Left ventricle myocardium inferior (tissue), 1 donor: ENCODE data around the gene TSTD2. TPM values are rescaled to one million over a fixed set of nuclear protein-coding genes. Genes with fewer than 3 reads are reported as not detected.
A peak's percentile ranks its signal among the peaks of the same experiment; 100 is the strongest.

ENCODE experiments used
- DNase-seq: peaks from one replicate; pipeline ENCODE4 v3.0.0-alpha.2; 2020
- H3K27ac ChIP-seq: fragments of 200-600 bp; replicated peaks from 2 replicates; pipeline ENCODE4 v1.8.0; 2021
- H3K27me3 ChIP-seq: fragments of 200-600 bp; 2 replicates; pipeline ENCODE4 v1.8.0; 2021; ENCODE audit warnings: low read depth
- H3K36me3 ChIP-seq: fragments of 200-600 bp; 2 replicates; pipeline ENCODE4 v1.8.0; 2021
- H3K4me1 ChIP-seq: fragments of 200-600 bp; 2 replicates; pipeline ENCODE4 v1.8.0; 2021
- H3K4me3 ChIP-seq: fragments of 200-600 bp; 2 replicates; pipeline ENCODE4 v1.8.0; 2021; ENCODE audit warnings: mild to moderate bottlenecking, moderate library complexity
- H3K9me3 ChIP-seq: fragments of 200-600 bp; replicated peaks from 2 replicates; pipeline ENCODE4 v1.8.0; 2021
- intact Hi-C: fragments of 100-400 bp; cut with micrococcal nuclease; formaldehyde crosslinking; loops from one replicate; pipeline ENCODE4 v1.11.0; 2022
- total RNA-seq: library from RNA; stranded (reverse); fragmentation: NEBNext Ultra II Directional; extraction: Animal tissue kit (Norgen Biotek cat#: 25700); gene quantifications from one replicate; pipeline ENCODE4 v1.2.1, GENCODE V29; 2021
- TF ChIP-seq, protein P1 (sequence below): fragments of 200-600 bp; IDR thresholded peaks from 2 replicates; pipeline ENCODE4 v1.8.0; 2021; ENCODE audit warnings: antibody characterized with exemption, mild to moderate bottlenecking, borderline replicate concordance
- donor health status: DM: no; HTN: yes; CAD: no; lungs with severe emphysema.

TSTD2 gene
- total RNA-seq, 1 donor from 2014 or later = 24.5 TPM

DNA sequence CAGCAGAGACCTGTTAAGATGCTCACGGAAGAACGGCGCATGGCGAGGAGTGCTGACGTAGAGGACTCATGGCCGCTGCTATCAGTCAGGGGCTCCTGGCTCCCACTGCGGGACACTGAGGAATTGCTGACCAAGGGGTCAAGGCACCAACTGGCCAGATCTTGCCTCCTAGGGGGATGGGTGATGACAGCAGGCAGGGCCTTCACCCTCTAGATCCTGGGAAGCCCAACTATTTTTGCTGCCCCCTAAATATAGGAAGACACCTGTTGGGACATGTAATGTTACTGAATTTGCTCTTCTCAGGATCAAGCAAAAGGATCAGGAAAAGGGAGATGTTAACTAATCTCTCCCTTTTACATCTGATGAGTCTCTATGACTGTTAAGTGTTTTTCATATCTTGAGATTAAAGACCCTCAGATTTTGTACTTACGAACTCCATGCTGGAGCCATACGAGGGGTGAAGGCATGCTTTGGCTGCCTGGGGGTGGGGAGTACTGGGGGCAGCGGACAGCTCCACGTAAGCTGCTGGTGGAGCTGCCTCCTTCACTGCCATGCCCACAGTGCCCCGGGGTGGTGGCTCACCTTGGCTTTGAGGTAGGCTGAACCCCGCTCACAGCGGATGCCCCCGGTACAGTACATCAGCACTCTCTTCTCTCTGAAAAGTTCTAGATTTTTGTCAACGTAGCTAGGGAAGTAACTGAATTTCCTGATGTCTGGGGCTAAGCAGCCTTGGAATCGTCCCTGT, 28.1 kb downstream of the TSTD2 start:
- Histone ChIP-seq H3K9me3 (no peaks in the 10 kb centered on the region), H3K4me1 (peaks cover 31% of the 10 kb centered on the region), H3K36me3 (peaks cover 91% of the 10 kb centered on the region), H3K27ac (peak overlapping the region; percentile 17), H3K27me3 (no peaks in the 10 kb centered on the region), H3K4me3 (no peak overlapping the region)
- TF ChIP-seq, protein P1, sequence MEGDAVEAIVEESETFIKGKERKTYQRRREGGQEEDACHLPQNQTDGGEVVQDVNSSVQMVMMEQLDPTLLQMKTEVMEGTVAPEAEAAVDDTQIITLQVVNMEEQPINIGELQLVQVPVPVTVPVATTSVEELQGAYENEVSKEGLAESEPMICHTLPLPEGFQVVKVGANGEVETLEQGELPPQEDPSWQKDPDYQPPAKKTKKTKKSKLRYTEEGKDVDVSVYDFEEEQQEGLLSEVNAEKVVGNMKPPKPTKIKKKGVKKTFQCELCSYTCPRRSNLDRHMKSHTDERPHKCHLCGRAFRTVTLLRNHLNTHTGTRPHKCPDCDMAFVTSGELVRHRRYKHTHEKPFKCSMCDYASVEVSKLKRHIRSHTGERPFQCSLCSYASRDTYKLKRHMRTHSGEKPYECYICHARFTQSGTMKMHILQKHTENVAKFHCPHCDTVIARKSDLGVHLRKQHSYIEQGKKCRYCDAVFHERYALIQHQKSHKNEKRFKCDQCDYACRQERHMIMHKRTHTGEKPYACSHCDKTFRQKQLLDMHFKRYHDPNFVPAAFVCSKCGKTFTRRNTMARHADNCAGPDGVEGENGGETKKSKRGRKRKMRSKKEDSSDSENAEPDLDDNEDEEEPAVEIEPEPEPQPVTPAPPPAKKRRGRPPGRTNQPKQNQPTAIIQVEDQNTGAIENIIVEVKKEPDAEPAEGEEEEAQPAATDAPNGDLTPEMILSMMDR = no peak
- no peak for DNase-seq
- intact Hi-C loops = no loop called here

GRCh38 chr9:97602430-97602829, 30.7 kb downstream of the TSTD2 start:
- Histone ChIP-seq H3K36me3 (peaks cover 80% of the 10 kb centered on the region), H3K4me1 (peaks cover 54% of the 10 kb centered on the region), H3K27ac (peak overlapping the region; percentile 87), H3K9me3 (no peaks in the 10 kb centered on the region), H3K4me3 (no peak overlapping the region), H3K27me3 (no peaks in the 10 kb centered on the region)
- TF ChIP-seq, protein P1 = no peak
- DNase-seq = peak; percentile 26
- intact Hi-C loops = no loop called here

DNA sequence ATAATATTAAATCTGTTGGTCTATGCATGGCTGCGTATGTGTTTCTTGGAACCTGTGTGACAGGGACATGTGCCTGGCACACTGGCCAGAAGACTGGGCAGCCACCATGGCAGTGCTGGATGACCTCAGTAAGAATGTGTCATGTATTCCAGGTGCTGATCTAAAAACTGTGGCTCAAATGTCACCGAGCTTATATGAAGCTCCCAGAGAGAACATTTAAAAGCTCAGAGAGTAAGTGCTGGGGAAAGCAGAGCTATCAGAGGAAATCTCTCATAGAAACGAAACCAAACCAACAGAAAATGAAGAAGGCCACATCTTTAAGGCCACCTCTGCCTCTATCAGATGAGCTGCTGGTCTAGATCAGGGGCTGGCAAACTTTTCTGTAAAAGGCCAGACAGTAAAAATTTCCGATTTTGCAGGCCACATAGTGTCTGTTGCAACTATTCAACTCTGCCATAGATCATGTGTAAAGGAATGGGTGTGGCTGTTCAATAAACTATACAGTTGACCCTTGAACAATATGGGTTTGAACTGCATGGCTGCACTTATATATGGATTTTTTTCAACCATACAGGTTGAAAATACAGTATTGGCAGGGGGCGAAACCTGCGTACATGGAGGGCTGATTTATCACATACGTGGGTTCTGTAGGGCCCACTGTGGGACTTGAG, 31.8 kb downstream of the TSTD2 start:
- Histone ChIP-seq H3K4me3 (no peak overlapping the region), H3K27ac (peak overlapping the region; percentile 87), H3K27me3 (no peaks in the 10 kb centered on the region), H3K4me1 (peaks cover 64% of the 10 kb centered on the region), H3K9me3 (no peaks in the 10 kb centered on the region), H3K36me3 (peaks cover 69% of the 10 kb centered on the region)
- no peak for DNase-seq
- intact Hi-C loops = no loop called here
- TF ChIP-seq, protein P1 = no peak

GRCh38 chr9:97600531-97601227, 32.5 kb downstream of the TSTD2 start:
- peaks cover 71% of the 10 kb centered on the region for H3K4me1 ChIP-seq
- no peak overlapping the region for H3K4me3 ChIP-seq
- intact Hi-C loops = no loop called here
- no peaks in the 10 kb centered on the region for H3K9me3 ChIP-seq
- H3K36me3 ChIP-seq = peaks cover 64% of the 10 kb centered on the region
- no peak for DNase-seq
- TF ChIP-seq, protein P1 = no peak
- H3K27ac ChIP-seq = peak overlapping the region; percentile 87
- no peaks in the 10 kb centered on the region for H3K27me3 ChIP-seq

- intact Hi-C loops = loop anchor here (2.0 kb wide), 1 partner anchor 131 kb away; no protein-coding TSS in a partner anchor
- H3K4me3 ChIP-seq = no peak overlapping the region
- TF ChIP-seq, protein P1 = no peak
- peaks cover 76% of the 10 kb centered on the region for H3K4me1 ChIP-seq
- H3K36me3 ChIP-seq = peaks cover 51% of the 10 kb centered on the region
- no peak for DNase-seq
- peak overlapping the region; percentile 87 for H3K27ac ChIP-seq
- no peaks in the 10 kb centered on the region for H3K9me3 ChIP-seq
- H3K27me3 ChIP-seq = no peaks in the 10 kb centered on the region
Observed at GRCh38 chr9:97599314-97599846, 33.8 kb downstream of the TSTD2 start.
